ENCODE data around the gene LIPF.
"Not testable (repeated sequence)": the region's sequence is repeated elsewhere in the genome, so short reads cannot be mapped to it uniquely, and the experiment has no call there.

LIPF gene

DNA sequence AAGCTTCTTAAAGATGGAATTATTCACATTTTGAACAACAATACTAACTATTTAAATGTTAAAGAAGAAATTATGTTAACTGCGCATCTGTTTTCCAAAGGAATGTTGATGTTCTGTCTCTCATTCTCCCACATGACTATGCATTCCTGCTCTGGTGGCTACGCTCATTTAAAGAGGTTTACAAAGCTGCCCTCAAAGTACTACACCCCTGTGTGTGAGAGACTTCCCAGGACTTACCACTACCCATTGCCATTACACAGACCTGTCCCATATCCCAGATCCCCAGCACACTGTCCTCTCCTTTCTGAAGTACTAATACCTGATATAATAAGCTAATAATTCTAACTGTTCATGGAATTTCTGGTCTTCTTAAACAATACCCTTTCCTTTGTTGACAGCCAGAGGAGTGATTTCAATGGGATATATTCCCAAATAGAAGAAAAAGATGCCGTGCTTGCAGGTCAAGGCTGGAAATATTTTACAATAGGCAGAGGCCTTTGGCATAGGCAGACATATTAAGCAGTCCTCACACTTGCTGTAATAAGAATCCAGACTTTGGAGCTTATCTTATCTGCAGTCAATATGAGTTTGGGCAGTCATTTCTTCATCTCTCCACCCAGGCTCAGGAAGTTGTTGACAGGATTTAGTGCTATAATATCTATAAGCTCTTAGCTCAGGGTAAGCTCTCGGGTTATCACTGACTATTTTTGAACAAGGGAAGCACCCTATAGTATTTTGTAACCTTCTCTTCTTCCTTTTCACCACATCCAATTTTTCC is 12.2 kb downstream of the LIPF start:
- DNase-seq, result no peak

- no peak for DNase-seq
These were observed 16.7 kb downstream of the LIPF start for GRCh38 chr10:88680958-88681357.

- no peak for DNase-seq
These were observed 18.2 kb downstream of the LIPF start for GRCh38 chr10:88682491-88682890.

- peak; percentile 52 for DNase-seq
These were observed 23.7 kb downstream of the LIPF start for GRCh38 chr10:88687853-88688467.

DNA sequence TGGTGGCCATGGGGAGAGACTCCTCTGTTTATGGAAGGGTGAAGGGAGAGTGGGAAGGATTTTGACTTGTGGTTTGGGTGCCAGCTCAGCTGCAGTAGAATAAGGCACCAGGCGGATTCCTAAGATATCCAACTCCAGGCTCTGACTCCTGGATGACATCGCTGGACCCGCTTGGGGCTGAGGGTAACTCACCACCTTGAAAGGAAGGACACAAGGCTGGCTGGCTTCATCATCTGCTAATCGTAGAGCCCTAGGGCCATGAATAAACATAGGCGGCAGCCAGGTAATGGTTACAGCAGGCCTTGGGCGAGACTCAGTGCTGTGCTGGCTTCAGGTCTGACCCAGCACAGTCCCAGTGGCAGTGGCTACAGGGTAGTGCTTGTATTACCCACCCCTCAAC is 25.1 kb downstream of the LIPF start:
- no peak for DNase-seq

DNA sequence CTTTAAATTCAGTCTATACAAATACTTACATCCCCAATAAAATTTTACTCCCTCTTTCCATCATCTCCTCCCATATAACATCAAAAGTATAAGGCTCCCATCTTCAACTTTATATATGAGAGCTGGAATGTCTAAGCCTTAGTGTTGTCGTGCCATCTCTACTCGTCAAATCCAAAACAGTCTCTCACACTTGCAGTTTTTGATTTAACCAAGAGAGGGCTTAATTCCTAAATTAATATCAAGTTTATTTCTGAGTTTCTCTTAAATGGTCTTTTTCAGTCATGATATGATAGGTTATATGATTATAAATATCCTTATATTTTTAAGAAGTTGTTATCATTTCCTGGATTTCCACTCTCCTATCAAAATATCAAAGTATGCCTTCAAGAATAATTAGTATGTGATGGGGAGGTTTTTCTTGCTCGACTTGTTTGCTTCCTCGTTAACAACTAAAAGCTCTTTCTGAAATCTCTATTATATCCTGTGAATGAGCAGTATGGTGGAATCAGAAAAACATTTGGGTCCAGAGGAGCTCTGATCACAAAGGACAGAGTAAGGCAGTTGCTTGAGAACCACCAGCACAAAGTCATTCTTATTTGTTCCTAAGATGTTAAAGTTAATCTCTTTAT is 29.3 kb downstream of the LIPF start:
- DNase-seq, result no peak

- DNase-seq, result no peak
These were observed 38.8 kb downstream of the LIPF start for GRCh38 chr10:88702848-88703597.

GRCh38 chr10:88705958-88706357 is 41.7 kb downstream of the LIPF start, which contains the start of gene LIPK:
TSS of gene LIPK (plus strand) at chr10:88706249. CDS start at chr10:88724544, 18,295 bp downstream.
- no peak for DNase-seq

- DNase-seq, result peak; percentile 70
These were observed 43.4 kb downstream of the LIPF start for GRCh38 chr10:88707429-88708155.

GRCh38 chr10:88709361-88709760 is 45.1 kb downstream of the LIPF start:
- not testable (repeated sequence) for DNase-seq

- no peak for DNase-seq
These were observed 51.3 kb downstream of the LIPF start for GRCh38 chr10:88715517-88715916.

DNA sequence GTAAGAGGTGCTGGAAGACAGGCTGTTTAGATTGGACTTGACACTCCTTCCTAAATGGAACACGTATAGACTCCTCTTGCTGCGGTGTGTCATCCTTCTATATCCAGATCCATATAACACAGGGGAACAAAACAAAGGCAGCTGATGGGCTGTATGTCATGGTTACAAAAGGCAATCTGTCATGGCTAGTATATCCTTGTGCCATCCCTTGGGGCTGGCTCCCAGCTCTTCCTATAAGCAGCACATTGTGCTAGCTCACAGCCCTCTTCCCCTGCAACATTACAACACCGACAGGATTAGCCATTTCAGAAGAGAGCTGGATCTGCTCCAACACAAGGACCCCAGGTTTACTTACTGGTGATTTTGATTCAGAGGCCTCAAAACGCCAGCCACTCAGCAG is 57.1 kb downstream of the LIPF start:
- no peak for DNase-seq

DNA sequence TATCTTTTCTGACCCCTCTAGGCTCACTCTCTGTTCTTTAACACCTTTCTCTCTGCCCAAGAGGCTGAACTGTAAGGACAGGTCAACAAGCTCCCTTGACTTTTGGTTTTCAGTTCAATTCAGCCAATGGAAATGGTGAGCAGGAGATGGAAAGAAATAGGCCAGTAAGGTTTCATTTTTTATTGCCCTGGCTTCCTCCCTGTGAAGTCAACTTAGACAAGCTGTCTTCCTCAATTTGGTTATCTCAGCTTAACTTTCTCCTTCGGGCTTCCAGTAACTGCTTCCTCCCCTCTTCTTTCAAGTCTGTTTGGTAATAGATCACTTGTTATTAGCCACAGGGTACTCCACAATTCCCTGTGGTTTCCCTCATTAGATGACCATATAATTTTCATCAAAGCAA is 61.6 kb downstream of the LIPF start:
- DNase-seq, result peak; percentile 84

GRCh38 chr10:88728107-88728763 is 64.0 kb downstream of the LIPF start:
- peak; percentile 56 for DNase-seq
